Measurements from ENCODE around the gene TRIM8. TPM values are rescaled to one million over a fixed set of nuclear protein-coding genes. Genes with fewer than 3 reads are reported as not detected.

Gene TRIM8
- total and polyA plus RNA-seq, 2 experiments from 2014 or later = 59.8 to 130 TPM

DNA sequence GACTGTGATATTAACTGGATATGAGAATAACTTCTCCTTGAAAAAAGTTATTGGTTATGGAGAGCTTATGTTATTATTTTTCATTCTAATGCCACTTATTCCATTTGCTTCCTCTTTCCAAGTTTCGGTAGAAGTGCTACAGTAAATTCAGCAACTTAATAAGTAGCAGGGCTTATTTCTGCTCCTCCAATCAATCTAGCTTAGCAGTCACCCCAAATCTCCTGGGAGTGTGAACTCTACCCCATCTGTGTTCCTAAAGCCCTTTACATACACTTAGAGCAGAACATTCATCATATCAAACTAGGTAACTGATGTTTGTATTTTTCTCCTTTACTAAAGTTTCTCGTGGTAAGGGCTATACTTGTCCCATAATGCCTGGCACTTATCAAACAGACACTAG lies 61.3 kb downstream of the TRIM8 start:
- peaks cover 7% of the 10 kb centered on the region for H3K4me1 ChIP-seq (ENCODE audit: low read depth)
- no peak overlapping the region for H3K27ac ChIP-seq
- no peak for DNase-seq (ENCODE audit: low read depth in 1 of 2, low spot score in 1 of 2)
- H3K27me3 ChIP-seq = no peaks in the 10 kb centered on the region
- H3K36me3 ChIP-seq = no peaks in the 10 kb centered on the region
- no peaks in the 10 kb centered on the region for H3K9me3 ChIP-seq (ENCODE audit: low read depth)
- TF ChIP-seq, protein P1, sequence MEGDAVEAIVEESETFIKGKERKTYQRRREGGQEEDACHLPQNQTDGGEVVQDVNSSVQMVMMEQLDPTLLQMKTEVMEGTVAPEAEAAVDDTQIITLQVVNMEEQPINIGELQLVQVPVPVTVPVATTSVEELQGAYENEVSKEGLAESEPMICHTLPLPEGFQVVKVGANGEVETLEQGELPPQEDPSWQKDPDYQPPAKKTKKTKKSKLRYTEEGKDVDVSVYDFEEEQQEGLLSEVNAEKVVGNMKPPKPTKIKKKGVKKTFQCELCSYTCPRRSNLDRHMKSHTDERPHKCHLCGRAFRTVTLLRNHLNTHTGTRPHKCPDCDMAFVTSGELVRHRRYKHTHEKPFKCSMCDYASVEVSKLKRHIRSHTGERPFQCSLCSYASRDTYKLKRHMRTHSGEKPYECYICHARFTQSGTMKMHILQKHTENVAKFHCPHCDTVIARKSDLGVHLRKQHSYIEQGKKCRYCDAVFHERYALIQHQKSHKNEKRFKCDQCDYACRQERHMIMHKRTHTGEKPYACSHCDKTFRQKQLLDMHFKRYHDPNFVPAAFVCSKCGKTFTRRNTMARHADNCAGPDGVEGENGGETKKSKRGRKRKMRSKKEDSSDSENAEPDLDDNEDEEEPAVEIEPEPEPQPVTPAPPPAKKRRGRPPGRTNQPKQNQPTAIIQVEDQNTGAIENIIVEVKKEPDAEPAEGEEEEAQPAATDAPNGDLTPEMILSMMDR (IDR thresholded peaks at IDR 0.05; ENCODE audit: low read depth, low read length) = no peak
- no peak overlapping the region for H3K4me3 ChIP-seq

Other genes with a start within 250 kb of the TRIM8 start
- gene NFKB2, start 248.8 kb upstream of the TRIM8 start, total RNA-seq = 21.5 and 29.8 TPM in 2 replicates
- gene NFKB2, start 248.8 kb upstream of the TRIM8 start, polyA plus RNA-seq = 10.6 and 10.8 TPM in 2 replicates
- 19.8 and 24.7 TPM in 2 replicates for gene PSD, start 225.7 kb upstream of the TRIM8 start, total RNA-seq
- gene PSD, start 225.7 kb upstream of the TRIM8 start, polyA plus RNA-seq = 13.2 and 18.5 TPM in 2 replicates
- gene FBXL15, start 223.6 kb upstream of the TRIM8 start, total RNA-seq = 36.3 and 46.6 TPM in 2 replicates
- 40.9 and 46.3 TPM in 2 replicates for gene FBXL15, start 223.6 kb upstream of the TRIM8 start, polyA plus RNA-seq
- gene CUEDC2, start 211.9 kb upstream of the TRIM8 start, total RNA-seq = 113 and 134 TPM in 2 replicates
- gene CUEDC2, start 211.9 kb upstream of the TRIM8 start, polyA plus RNA-seq = 190 and 193 TPM in 2 replicates
- gene C10orf95, start 192.9 kb upstream of the TRIM8 start, total RNA-seq = not detected in 2 replicates
- 1.7 and 2.0 TPM in 2 replicates for gene C10orf95, start 192.9 kb upstream of the TRIM8 start, polyA plus RNA-seq
- gene ACTR1A, start 141.8 kb upstream of the TRIM8 start, total RNA-seq = 135 and 147 TPM in 2 replicates
- gene ACTR1A, start 141.8 kb upstream of the TRIM8 start, polyA plus RNA-seq = 165 and 172 TPM in 2 replicates
- 11.3 and 14.2 TPM in 2 replicates for gene SUFU, start 140.5 kb upstream of the TRIM8 start, total RNA-seq
- gene SUFU, start 140.5 kb upstream of the TRIM8 start, polyA plus RNA-seq = 18.4 and 28.3 TPM in 2 replicates
- 16.3 and 24.5 TPM in 2 replicates for gene ARL3, start 69.9 kb downstream of the TRIM8 start, total RNA-seq
- gene ARL3, start 69.9 kb downstream of the TRIM8 start, polyA plus RNA-seq = 42.2 and 47.3 TPM in 2 replicates
- gene SFXN2, start 70.2 kb downstream of the TRIM8 start, total RNA-seq = 10.5 and 14.2 TPM in 2 replicates
- 18.6 and 26.1 TPM in 2 replicates for gene SFXN2, start 70.2 kb downstream of the TRIM8 start, polyA plus RNA-seq
- gene WBP1L, start 99.5 kb downstream of the TRIM8 start, total RNA-seq = 40.6 and 43.9 TPM in 2 replicates
- 14.2 and 17.1 TPM in 2 replicates for gene WBP1L, start 99.5 kb downstream of the TRIM8 start, polyA plus RNA-seq
- gene CYP17A1, start 192.9 kb downstream of the TRIM8 start, total RNA-seq = not detected in 2 replicates
- gene CYP17A1, start 192.9 kb downstream of the TRIM8 start, polyA plus RNA-seq = not detected in 2 replicates
- 8.2 and 22.6 TPM in 2 replicates for gene BORCS7, start 209.8 kb downstream of the TRIM8 start, total RNA-seq
- 18.3 and 19.4 TPM in 2 replicates for gene BORCS7, start 209.8 kb downstream of the TRIM8 start, polyA plus RNA-seq
- gene AS3MT, start 225.0 kb downstream of the TRIM8 start, total RNA-seq = 11.4 and 16.2 TPM in 2 replicates
- 6.6 and 7.0 TPM in 2 replicates for gene AS3MT, start 225.0 kb downstream of the TRIM8 start, polyA plus RNA-seq